ENCODE results near the gene KLHL7.

DNA sequence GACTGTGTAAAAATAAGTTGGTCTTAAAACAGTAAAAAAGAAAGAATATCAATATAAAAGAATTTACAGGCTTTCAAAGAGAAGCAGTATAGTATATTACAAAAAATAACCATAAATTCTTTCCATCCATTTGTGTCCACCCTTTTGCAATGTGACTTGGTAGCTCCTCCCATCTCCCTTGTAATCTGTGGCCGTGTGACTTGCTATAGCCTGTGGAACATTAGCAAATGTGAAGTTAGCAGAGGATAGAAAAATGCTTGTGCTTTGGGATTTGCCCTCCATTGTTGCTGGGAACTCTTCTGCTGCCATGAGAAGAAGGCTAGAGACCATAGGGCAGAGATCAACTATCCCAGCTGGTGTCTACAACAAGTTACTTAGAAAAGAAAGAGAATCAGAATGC, 30.2 kb downstream of the KLHL7 start:
- no peak for TF ChIP-seq ZNF274 (IDR thresholded peaks at IDR 0.05; ENCODE audit: low read depth, low read length)
- TF ChIP-seq, protein P1, sequence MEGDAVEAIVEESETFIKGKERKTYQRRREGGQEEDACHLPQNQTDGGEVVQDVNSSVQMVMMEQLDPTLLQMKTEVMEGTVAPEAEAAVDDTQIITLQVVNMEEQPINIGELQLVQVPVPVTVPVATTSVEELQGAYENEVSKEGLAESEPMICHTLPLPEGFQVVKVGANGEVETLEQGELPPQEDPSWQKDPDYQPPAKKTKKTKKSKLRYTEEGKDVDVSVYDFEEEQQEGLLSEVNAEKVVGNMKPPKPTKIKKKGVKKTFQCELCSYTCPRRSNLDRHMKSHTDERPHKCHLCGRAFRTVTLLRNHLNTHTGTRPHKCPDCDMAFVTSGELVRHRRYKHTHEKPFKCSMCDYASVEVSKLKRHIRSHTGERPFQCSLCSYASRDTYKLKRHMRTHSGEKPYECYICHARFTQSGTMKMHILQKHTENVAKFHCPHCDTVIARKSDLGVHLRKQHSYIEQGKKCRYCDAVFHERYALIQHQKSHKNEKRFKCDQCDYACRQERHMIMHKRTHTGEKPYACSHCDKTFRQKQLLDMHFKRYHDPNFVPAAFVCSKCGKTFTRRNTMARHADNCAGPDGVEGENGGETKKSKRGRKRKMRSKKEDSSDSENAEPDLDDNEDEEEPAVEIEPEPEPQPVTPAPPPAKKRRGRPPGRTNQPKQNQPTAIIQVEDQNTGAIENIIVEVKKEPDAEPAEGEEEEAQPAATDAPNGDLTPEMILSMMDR (IDR thresholded peaks at IDR 0.05 in 2 of 3, conservative IDR thresholded peaks at IDR 0.05 in 1 of 3; ENCODE audit: borderline replicate concordance in 1 of 3, insufficient read depth in 1 of 3, low read depth in 2 of 3, low read length in 2 of 3): no peak

Data from HCT116 (cell line).